Measurements from ENCODE around the gene TCF21. TPM values are rescaled to one million over a fixed set of nuclear protein-coding genes. Genes with fewer than 3 reads are reported as not detected.
"Not testable (repeated sequence)": the region's sequence is repeated elsewhere in the genome, so short reads cannot be mapped to it uniquely, and the experiment has no call there.

Gene TCF21
- total RNA-seq, 1 donor from 2014 or later: not detected

DNA sequence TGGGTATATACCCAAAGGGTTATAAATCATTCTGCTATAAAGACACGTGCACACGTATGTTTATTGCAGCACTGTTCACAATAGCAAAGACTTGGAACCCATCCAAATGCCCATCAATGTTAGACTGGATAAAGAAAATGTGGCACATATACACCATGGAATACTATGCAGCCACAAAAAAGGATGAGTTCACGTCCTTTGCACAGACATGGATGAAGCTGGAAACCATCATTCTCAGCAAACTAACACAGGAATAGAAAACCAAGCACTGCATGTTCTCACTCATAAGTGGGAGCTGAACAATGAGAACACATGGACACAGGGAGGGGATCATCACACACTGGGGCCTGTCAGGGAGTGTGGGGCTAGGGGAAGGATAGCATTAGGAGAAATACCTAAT lies 47.4 kb downstream of the TCF21 start:
- DNase-seq: not testable (repeated sequence)

DNA sequence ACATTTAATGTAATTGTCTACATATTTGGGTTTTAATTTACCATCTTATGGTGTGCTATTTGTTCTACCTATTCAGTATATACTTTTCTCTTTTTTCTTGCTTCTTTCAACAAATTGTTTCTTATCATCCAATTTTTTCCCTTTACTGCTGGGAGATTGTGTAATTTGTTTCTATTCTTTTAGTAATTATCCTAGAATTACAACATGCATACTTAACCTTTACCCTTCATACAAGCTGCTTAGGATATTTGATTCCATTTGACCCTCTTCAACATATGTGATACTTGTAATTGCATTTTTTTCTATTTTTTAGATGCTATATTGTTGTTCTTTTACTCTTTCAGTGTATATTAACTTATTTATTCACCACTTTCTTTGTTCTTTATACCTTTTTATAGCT lies 49.0 kb downstream of the TCF21 start:
- no peak for DNase-seq

GRCh38 chr6:133938533-133938932 lies 49.6 kb downstream of the TCF21 start:
- DNase-seq: no peak

- no peak for DNase-seq
Measured at GRCh38 chr6:133939778-133940667, 51.1 kb downstream of the TCF21 start.

Other genes starting within 250 kb of the TCF21 start
- gene TBPL1, start 64.1 kb downstream of the TCF21 start, total RNA-seq: 32.0 and 35.2 TPM in 2 replicates
- gene SLC2A12, start 163.5 kb downstream of the TCF21 start, total RNA-seq: 34.9 and 43.1 TPM in 2 replicates